ENCODE measurements around the gene OSBPL1A.

Gene OSBPL1A

GRCh38 chr18:24333084-24333483 is 64.5 kb downstream of the OSBPL1A start:
- peak; percentile 54 for DNase-seq

DNA sequence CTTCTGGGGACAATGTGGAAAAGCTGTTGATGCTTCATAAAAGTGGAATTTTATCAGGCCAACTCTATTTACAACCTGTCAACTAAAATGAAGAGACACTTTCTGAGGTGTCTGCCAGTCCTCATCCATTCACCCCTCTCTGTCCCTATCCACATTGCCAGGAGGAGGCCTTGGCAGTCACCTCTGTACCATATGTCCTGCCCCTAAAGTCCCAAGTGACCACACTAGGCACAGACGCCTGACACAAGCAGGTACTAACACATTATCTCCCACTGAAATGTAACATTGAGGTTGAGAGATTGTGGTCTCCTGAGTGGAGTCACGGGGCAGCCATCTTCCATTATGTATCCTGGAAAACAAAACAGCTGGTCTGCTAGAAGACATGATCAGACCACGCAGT is 71.4 kb downstream of the OSBPL1A start:
- no peak for DNase-seq

DNA sequence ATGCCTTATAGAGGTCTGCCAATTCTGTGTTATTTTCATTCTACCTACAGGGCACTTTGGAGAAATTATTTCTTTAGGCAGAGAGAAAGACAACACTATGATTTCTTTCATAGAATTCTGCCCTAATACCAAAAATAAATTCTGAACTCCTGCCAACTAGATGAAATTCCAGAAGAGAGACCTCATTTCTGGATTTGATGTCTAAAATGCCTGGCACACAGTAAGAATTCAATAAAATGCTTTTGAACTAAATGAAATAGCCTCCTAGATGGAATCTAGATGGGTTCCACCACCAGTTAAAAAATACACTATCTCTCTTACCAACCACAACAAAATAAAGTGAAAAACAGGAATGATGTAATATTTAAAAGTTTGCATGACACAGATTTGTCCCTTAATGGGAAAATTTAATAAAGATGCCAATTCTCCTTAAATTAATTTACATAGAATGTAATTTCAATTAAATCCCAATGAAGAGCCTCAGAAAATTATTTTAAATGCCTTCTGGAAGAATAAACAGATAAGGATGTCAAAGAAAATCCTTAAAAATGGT is 75.0 kb downstream of the OSBPL1A start:
- no peak for DNase-seq

DNA sequence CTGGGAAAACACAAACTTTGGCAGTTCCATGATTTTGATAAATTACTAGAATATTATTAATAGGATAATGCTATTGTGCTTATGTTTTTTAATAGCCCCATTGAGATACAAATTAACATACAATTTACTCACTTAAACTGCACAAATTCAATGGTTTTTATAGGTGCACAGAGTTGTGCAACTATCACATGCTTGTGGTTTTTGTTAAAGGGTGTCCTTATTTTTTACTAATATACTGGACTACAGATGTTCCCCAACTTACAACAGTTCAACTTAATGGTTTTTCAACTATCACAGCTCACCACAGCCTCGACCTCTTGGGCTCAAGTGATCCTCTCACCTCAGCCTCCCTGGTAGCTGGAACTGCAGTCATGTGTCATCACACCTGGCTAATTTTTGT is 76.6 kb downstream of the OSBPL1A start:
- no peak for DNase-seq

DNA sequence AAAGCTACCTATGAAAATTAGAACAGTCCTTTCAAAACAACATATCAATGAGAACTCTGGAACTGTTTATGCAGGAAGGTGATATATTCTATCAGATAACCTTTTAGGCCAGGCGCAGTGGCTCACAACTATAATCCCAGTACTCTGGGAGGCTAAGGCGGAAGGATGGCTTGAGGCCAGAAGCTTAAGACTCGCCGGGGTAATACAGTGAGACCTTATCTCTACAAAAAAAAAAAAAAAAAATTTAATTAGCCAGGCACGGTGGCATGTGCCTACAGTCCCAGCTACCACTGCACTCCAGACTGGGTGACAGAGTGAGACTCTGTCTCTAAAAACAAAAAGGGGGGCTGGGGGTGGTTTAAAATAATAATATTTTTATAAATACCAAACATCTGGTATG is 77.9 kb downstream of the OSBPL1A start:
- peak; percentile 55 for DNase-seq

DNA sequence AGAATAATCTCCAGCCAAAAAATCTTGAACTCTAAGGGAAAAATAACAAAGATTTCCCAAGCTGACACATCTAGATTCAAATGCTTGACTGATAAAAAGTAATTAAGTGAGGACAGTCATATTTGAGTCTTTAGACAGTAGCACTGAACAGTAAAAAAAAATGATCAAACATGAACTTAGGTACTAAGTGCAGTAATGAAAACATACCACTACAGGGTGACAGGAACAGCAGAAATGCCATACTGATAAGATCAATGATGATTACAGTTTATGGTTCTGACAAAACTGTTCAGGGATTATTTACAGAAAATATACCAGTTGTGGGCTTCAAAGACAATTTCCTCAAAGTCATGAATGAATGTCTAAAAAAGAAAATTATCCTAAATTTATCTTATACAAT is 80.3 kb downstream of the OSBPL1A start:
- DNase-seq, result peak; percentile 10

- no peak for DNase-seq
These were observed 82.5 kb downstream of the OSBPL1A start for GRCh38 chr18:24315170-24315569.

- DNase-seq, result no peak
These were observed 91.4 kb downstream of the OSBPL1A start for GRCh38 chr18:24306201-24306600.

GRCh38 chr18:24300703-24301102 is 96.9 kb downstream of the OSBPL1A start:
- no peak for DNase-seq

DNA sequence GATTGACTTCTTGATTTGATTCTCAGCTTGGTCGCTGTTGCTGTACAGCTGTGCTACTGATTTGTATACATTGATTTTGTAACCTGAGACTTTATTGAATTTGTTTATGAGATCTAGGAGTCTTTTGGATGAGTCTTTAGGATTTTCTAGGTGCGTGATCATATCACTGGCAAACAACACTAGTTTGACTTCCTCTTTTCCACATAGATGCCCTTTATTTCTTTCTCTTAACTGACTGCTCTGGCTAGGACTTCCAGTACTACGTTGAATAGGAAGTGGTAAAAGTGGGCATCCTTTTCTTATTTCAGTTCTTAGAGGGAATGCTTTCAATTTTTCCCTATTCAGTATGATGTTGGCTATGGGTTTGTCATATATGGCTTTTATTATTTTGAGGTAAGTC is 101.3 kb downstream of the OSBPL1A start:
- no peak for DNase-seq

GRCh38 chr18:24293254-24293653 is 104.4 kb downstream of the OSBPL1A start:
- DNase-seq, result no peak

GRCh38 chr18:24278591-24278990 is 119.0 kb downstream of the OSBPL1A start:
- no peak for DNase-seq

- DNase-seq, result no peak
These were observed 120.0 kb downstream of the OSBPL1A start for GRCh38 chr18:24277516-24278195.

GRCh38 chr18:24276994-24277393 is 120.6 kb downstream of the OSBPL1A start:
- no peak for DNase-seq

DNA sequence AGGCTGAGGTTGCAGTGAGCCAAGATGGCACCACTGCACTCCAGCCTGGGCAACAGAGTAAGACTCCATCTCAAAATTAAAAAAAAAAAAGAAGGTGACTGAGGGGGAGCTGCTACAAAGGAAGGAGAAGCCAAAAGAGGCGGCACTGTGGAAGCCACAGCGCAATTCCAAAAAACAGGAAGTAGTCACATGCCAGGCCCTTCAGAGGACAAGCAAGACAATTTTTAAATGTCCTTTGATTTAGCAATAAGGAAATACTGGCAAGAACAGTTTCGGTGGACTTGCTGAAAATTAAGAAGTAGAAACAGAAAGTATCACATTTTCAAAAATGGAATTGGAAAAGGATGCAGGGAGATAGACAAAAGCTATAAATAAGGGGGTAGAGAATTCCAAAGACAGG is 122.8 kb downstream of the OSBPL1A start:
- no peak for DNase-seq

DNA sequence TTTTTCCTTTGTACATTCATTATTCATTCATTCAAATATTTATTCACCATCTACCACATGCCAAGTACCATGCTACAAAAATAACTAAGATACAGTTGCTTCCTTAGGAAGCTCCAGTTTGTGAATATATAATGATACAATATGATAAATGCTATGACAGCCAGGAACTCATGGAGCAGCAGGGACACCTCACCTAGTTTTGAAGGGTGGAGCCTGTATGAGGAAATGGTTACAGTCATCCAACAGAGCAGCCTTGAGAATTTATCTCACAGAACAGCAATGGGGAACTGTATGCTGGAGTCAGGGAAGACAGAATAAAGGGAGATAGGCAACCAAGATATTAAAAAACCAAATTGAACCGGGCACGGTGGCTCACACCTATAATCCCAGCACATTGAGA is 124.0 kb downstream of the OSBPL1A start:
- DNase-seq, result peak; percentile 7

GRCh38 chr18:24272229-24272525 is 125.4 kb downstream of the OSBPL1A start:
- no peak for DNase-seq

GRCh38 chr18:24271381-24272228 is 126.0 kb downstream of the OSBPL1A start:
- peak; percentile 79 for DNase-seq

GRCh38 chr18:24270937-24271380 is 126.7 kb downstream of the OSBPL1A start:
- no peak for DNase-seq

GRCh38 chr18:24270358-24270936 is 127.2 kb downstream of the OSBPL1A start:
- DNase-seq, result no peak

DNA sequence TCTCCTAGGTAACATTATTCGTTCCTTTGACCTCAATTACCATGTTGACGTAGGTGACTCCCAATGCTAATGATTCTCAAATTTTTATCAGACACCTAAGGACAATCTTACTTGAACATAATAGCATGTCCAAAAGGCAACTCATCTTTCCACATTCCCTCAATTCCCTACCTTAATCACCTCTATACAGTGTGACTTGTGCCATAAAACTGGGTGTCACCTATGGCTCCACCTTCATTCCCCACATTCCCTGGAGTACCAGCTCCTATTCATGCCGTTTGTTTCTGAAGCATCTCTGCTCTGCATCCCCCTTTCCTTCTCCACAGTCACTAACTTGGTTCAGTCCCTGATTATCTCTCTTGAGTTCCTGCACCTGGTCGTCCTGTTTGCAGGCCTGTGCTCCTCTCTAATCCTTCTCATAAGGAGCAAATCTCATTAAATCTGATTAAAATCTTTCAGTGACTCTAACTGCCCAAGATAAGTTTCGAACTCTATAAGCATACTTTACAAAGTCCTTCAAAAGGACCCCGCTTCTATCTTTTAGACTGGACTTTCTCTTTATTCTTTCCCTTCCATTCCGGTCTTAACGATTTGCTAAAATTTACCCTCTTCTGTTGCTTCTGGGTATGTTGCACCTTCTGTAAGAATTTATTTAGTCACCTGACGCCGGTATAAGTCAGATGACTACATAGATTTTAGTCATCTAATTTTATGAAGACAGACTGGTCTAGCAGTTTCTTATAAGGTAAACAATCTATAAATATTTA is 128.7 kb downstream of the OSBPL1A start:
- no peak for DNase-seq

DNA sequence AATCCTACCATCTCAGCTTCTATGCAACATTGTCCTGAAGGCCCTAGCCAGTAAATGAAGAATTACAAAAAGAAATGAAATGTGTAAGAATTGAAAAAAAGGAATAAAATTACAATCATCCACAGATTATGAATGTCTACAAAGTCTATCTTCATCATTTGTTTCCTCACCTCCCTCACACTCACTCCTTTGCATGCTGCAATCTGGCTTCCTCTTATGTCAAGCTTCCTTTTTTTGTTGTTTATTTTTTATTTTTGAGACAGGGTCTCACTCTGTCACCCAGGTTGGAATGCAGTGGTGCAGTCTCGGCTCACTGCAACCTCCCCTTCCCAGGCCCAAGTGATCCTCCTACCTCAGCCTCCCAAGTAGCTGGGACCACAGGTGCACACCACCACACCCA is 129.7 kb downstream of the OSBPL1A start:
- no peak for DNase-seq

DNA sequence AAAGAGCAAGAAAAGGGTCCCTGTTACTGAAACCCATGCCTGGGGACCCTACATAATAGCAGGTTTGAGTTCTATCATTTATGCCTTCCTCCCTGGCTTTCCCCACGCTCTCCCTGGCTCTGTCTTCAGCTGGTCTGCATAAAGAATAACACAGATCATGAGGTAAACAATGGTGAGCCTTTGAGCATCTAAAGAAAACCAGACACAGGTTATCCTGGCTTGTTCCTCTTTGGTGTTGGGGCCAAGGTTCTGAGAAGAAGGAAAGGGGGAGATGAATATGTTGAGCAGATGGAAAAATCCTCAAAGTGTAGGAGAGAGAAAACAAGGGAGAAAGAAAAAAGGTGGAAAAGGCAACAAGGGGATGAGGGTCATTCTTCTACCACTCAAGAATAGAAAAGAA is 131.5 kb downstream of the OSBPL1A start:
- no peak for DNase-seq

All from hematopoietic multipotent progenitor cell treated with erythropoietin and hydrocortisone succinate and interleukin-3 and kit ligand, for 6 days (in vitro differentiated cells).